PC-3 (cell line): ENCODE results near the gene GH1. TPM values are rescaled to one million over a fixed set of nuclear protein-coding genes. Genes with fewer than 3 reads are reported as not detected.

Experiments
- ATAC-seq: fragments of 200-7000 bp; cut with Tn5 transposase; 2 replicates; pipeline ENCODE4 v1.9.1; 2020; ENCODE audit warnings: mild to moderate bottlenecking, moderate library complexity
- BruUV-seq: library from RNA; stranded (reverse); fragments of 400-500 nt; replicated peaks from 2 replicates; lab custom pipeline; 2021; lab: Mats Ljungman, UMichigan
- CTCF ChIA-PET: fragments of 300-600 bp; sonication (Branson Sonifier 250); formaldehyde crosslinking; loops from one replicate; lab custom pipeline; 2022; ENCODE audit warnings: antibody characterized with exemption; lab: Charles Lee
- POLR2A ChIA-PET: fragments of 300-600 bp; sonication (Branson Sonifier 250); formaldehyde crosslinking; loops from one replicate; lab custom pipeline; 2022; ENCODE audit warnings: antibody characterized with exemption; ENCODE audit not compliant: unreplicated experiment; lab: Charles Lee
- DNase-seq: peaks from one replicate; pipeline ENCODE4 v3.0.0-alpha.2; 2015
- H2AFZ ChIP-seq: fragments of 300-600 bp; sonication (generic); 2 replicates; pipeline ENCODE4 v1.6.0; 2016; ENCODE audit warnings: antibody characterized with exemption, low read length
- H3F3A ChIP-seq: fragments of 300-600 bp; sonication (generic); one replicate; pipeline ENCODE4 v1.6.0; 2017; ENCODE audit warnings: antibody characterized with exemption, low read length, control low read depth, mild to moderate bottlenecking; ENCODE audit not compliant: unreplicated experiment
- H3K27ac ChIP-seq: fragments of 300-600 bp; sonication (generic); 2 replicates; pipeline ENCODE4 v1.5.1; 2016; ENCODE audit warnings: mild to moderate bottlenecking, low read length
- H3K27me3 ChIP-seq: fragments of 300-600 bp; sonication (generic); 2 replicates; pipeline ENCODE4 v1.6.1; 2016; ENCODE audit warnings: low read length, mixed read lengths
- H3K36me3 ChIP-seq: fragments of 300-600 bp; sonication (generic); 2 replicates; pipeline ENCODE4 v1.6.1; 2016; ENCODE audit warnings: low read depth, mixed run types, low read length, mixed read lengths
- H3K4me1 ChIP-seq: fragments of 300-600 bp; sonication (generic); 2 replicates; pipeline ENCODE4 v1.5.1; 2016; ENCODE audit warnings: low read length; ENCODE audit not compliant: insufficient read depth
- H3K4me2 ChIP-seq: fragments of 300-600 bp; sonication (generic); 2 replicates; pipeline ENCODE4 v1.6.0; 2016; ENCODE audit warnings: low read length
- H3K4me3 ChIP-seq: fragments of 300-600 bp; sonication (generic); 2 replicates; pipeline ENCODE4 v1.5.1; 2016; ENCODE audit warnings: mild to moderate bottlenecking, low read length, mixed read lengths
- H3K79me2 ChIP-seq: fragments of 300-600 bp; sonication (generic); 2 replicates; pipeline ENCODE4 v1.6.1; 2017; ENCODE audit warnings: low read length, mixed read lengths
- H3K9ac ChIP-seq: fragments of 300-600 bp; sonication (generic); 2 replicates; pipeline ENCODE4 v1.6.0; 2016; ENCODE audit warnings: mild to moderate bottlenecking, low read length
- H3K9me2 ChIP-seq: fragments of 300-600 bp; sonication (generic); replicated peaks from 2 replicates; pipeline ENCODE4 v1.6.1; 2016; ENCODE audit warnings: mixed run types, low read length, mixed read lengths
- H3K9me3 ChIP-seq: fragments of 300-600 bp; sonication (generic); 2 replicates; pipeline ENCODE4 v1.6.1; 2016; ENCODE audit warnings: low read length, mixed read lengths
- H4K20me1 ChIP-seq: fragments of 300-600 bp; sonication (generic); 2 replicates; pipeline ENCODE4 v1.6.1; 2016; ENCODE audit warnings: low read length, mixed read lengths
- CTCF ChIP-seq: fragments of 300-600 bp; sonication (generic); conservative IDR thresholded peaks from 2 replicates; pipeline ENCODE4 v1.5.1; 2017; ENCODE audit warnings: antibody characterized with exemption, low read depth, mild to moderate bottlenecking, low read length
- EZH2 ChIP-seq: fragments of 300-600 bp; sonication (generic); IDR thresholded peaks from one replicate; pipeline ENCODE4 v1.6.1; 2017; ENCODE audit warnings: antibody characterized with exemption, mild to moderate bottlenecking, low read length; ENCODE audit not compliant: unreplicated experiment
- EZH2phosphoT487 ChIP-seq: fragments of 300-600 bp; sonication (generic); IDR thresholded peaks from 2 replicates; pipeline ENCODE4 v1.6.1; 2018; ENCODE audit warnings: mild to moderate bottlenecking, antibody characterized with exemption, low read length, borderline replicate concordance
- intact Hi-C: fragments of 100-400 bp; cut with micrococcal nuclease; formaldehyde crosslinking; loops from 2 replicates; pipeline ENCODE4 v1.9.0; 2023
- total RNA-seq: library from RNA; depleted of rRNA; stranded (reverse); fragments of >200 nt; gene quantifications from 2 replicates; pipeline ENCODE4 v1.2.3, GENCODE V29; 2014

The GH1 gene
- total RNA-seq, 1 experiment from 2014 or later: not detected

- no peak overlapping the region for H3K4me3 ChIP-seq
- H3K27me3 ChIP-seq: no peaks in the 10 kb centered on the region
- no peaks in the 10 kb centered on the region for H3K9me2 ChIP-seq
- no peaks in the 10 kb centered on the region for H3K4me1 ChIP-seq
- ChIA-PET POLR2A (no interaction called here), CTCF (no interaction called here)
- no TSS peak for BruUV-seq
- H3F3A ChIP-seq: no peaks in the 10 kb centered on the region
- no peaks in the 10 kb centered on the region for H3K9me3 ChIP-seq
- no peak for TF ChIP-seq EZH2phosphoT487
- no peak for TF ChIP-seq CTCF
- no peak for TF ChIP-seq EZH2
- no peaks in the 10 kb centered on the region for H3K79me2 ChIP-seq
- no peak overlapping the region for H2AFZ ChIP-seq
- no peaks in the 10 kb centered on the region for H3K36me3 ChIP-seq
- DNase-seq: no peak
- intact Hi-C loops: no loop called here
- H4K20me1 ChIP-seq: no peaks in the 10 kb centered on the region
- no peak for ATAC-seq
- H3K4me2 ChIP-seq: no peak overlapping the region
- no peak overlapping the region for H3K9ac ChIP-seq
- no peak overlapping the region for H3K27ac ChIP-seq
Measured at GRCh38 chr17:63944736-63945499, 26.3 kb upstream of the GH1 start.

GRCh38 chr17:63943745-63944144, 25.1 kb upstream of the GH1 start:
- Histone ChIP-seq H3K4me3 (no peak overlapping the region), H3K9me3 (no peaks in the 10 kb centered on the region), H3K27me3 (no peaks in the 10 kb centered on the region), H3K79me2 (no peaks in the 10 kb centered on the region), H4K20me1 (no peaks in the 10 kb centered on the region), H3K4me1 (no peaks in the 10 kb centered on the region), H3K9me2 (no peaks in the 10 kb centered on the region), H3F3A (no peaks in the 10 kb centered on the region), H3K4me2 (no peak overlapping the region), H3K36me3 (no peaks in the 10 kb centered on the region), H2AFZ (no peak overlapping the region), H3K9ac (no peak overlapping the region), H3K27ac (no peak overlapping the region)
- TF ChIP-seq EZH2phosphoT487 (no peak), CTCF (0 out of 2 replicates have a peak, but pooled peaks have one; percentile 15), EZH2 (no peak)
- ChIA-PET POLR2A (no interaction called here), CTCF (no interaction called here)
- ATAC-seq: no peak
- no peak for DNase-seq
- intact Hi-C loops: no loop called here
- BruUV-seq: no TSS peak

GRCh38 chr17:63942309-63942985, 23.8 kb upstream of the GH1 start:
- ATAC-seq (no peak), DNase-seq (no peak)
- Histone ChIP-seq H3K79me2 (no peaks in the 10 kb centered on the region), H3K4me2 (no peak overlapping the region), H3K27ac (no peak overlapping the region), H3K4me1 (no peaks in the 10 kb centered on the region), H4K20me1 (no peaks in the 10 kb centered on the region), H3K9me2 (no peaks in the 10 kb centered on the region), H2AFZ (no peak overlapping the region), H3K9me3 (no peaks in the 10 kb centered on the region), H3K9ac (no peak overlapping the region), H3K4me3 (no peak overlapping the region), H3F3A (no peaks in the 10 kb centered on the region), H3K36me3 (no peaks in the 10 kb centered on the region), H3K27me3 (no peaks in the 10 kb centered on the region)
- intact Hi-C loops: no loop called here
- ChIA-PET CTCF (no interaction called here), POLR2A (no interaction called here)
- TF ChIP-seq CTCF: no peak
- TF ChIP-seq EZH2phosphoT487: no peak
- no peak for TF ChIP-seq EZH2
- no TSS peak for BruUV-seq
